B cell (primary cell): ENCODE data around the gene METTL21C.

Experiments used
- EZH2 ChIP-seq: IDR thresholded peaks from 2 replicates; pipeline ENCODE4 v1.6.1; 2012; ENCODE audit warnings: borderline replicate concordance, low read depth, mild to moderate bottlenecking, moderate library complexity, low read length; ENCODE audit not compliant: insufficient read depth, poor library complexity, severe bottlenecking
- TF ChIP-seq, protein P1 (sequence below): fragments of 200-600 bp; IDR thresholded peaks from one replicate; pipeline ENCODE4 v1.8.0; 2022; ENCODE audit warnings: antibody characterized with exemption, mild to moderate bottlenecking

DNA sequence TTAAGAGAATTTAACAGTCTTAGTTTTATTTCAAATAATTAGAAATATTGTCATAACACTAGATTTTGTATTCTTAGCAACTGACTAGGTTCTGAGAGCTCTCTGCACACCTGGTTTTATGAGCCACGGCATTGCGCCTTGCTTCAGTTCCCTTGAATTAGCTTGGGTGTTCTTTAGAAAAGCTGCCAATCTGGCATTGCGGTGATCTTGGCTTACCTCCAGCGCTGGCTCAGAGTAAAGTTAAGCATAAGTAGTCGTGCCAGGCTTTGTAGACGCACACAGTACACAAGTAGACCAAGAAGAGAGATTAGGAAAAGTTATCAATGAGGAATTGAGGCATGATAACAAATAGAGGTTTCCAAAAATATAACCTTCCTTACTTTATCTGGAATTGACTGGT is 52.4 kb downstream of the METTL21C start:
- TF ChIP-seq, protein P1, sequence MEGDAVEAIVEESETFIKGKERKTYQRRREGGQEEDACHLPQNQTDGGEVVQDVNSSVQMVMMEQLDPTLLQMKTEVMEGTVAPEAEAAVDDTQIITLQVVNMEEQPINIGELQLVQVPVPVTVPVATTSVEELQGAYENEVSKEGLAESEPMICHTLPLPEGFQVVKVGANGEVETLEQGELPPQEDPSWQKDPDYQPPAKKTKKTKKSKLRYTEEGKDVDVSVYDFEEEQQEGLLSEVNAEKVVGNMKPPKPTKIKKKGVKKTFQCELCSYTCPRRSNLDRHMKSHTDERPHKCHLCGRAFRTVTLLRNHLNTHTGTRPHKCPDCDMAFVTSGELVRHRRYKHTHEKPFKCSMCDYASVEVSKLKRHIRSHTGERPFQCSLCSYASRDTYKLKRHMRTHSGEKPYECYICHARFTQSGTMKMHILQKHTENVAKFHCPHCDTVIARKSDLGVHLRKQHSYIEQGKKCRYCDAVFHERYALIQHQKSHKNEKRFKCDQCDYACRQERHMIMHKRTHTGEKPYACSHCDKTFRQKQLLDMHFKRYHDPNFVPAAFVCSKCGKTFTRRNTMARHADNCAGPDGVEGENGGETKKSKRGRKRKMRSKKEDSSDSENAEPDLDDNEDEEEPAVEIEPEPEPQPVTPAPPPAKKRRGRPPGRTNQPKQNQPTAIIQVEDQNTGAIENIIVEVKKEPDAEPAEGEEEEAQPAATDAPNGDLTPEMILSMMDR: no peak
- no peak for TF ChIP-seq EZH2
